Measurements from ENCODE around the gene TK2.

TK2 gene

GRCh38 chr16:66529475-66529874 lies 20.4 kb downstream of the TK2 start:
- no peak overlapping the region for H3K4me3 ChIP-seq (ENCODE audit: low read length)
- no peak overlapping the region for H2AFZ ChIP-seq (ENCODE audit: low read depth, low read length)
- peaks cover 62% of the 10 kb centered on the region for H3K36me3 ChIP-seq (ENCODE audit: insufficient read depth, low read length)
- H3K4me1 ChIP-seq (ENCODE audit: insufficient read depth, low read length): no peaks in the 10 kb centered on the region
- H3K27me3 ChIP-seq (ENCODE audit: insufficient read depth, low read length): no peaks in the 10 kb centered on the region
- no peaks in the 10 kb centered on the region for H3K9me3 ChIP-seq (ENCODE audit: low read length)

GRCh38 chr16:66528294-66528693 lies 21.6 kb downstream of the TK2 start:
- no peaks in the 10 kb centered on the region for H3K9me3 ChIP-seq (ENCODE audit: low read length)
- H2AFZ ChIP-seq (ENCODE audit: low read depth, low read length): no peak overlapping the region
- H3K36me3 ChIP-seq (ENCODE audit: insufficient read depth, low read length): peaks cover 58% of the 10 kb centered on the region
- H3K4me1 ChIP-seq (ENCODE audit: insufficient read depth, low read length): no peaks in the 10 kb centered on the region
- H3K27me3 ChIP-seq (ENCODE audit: insufficient read depth, low read length): no peaks in the 10 kb centered on the region
- no peak overlapping the region for H3K4me3 ChIP-seq (ENCODE audit: low read length)

- Histone ChIP-seq H3K4me3 (ENCODE audit: low read length) (no peak overlapping the region), H3K9me3 (ENCODE audit: low read length) (no peaks in the 10 kb centered on the region), H3K36me3 (ENCODE audit: insufficient read depth, low read length) (peaks cover 52% of the 10 kb centered on the region), H3K4me1 (ENCODE audit: insufficient read depth, low read length) (no peaks in the 10 kb centered on the region), H2AFZ (ENCODE audit: low read depth, low read length) (no peak overlapping the region), H3K27me3 (ENCODE audit: insufficient read depth, low read length) (no peaks in the 10 kb centered on the region)
Observed at GRCh38 chr16:66525396-66526180, 24.3 kb downstream of the TK2 start.

- Histone ChIP-seq H3K4me3 (ENCODE audit: low read length) (no peak overlapping the region), H3K27me3 (ENCODE audit: insufficient read depth, low read length) (no peaks in the 10 kb centered on the region), H2AFZ (ENCODE audit: low read depth, low read length) (no peak overlapping the region), H3K9me3 (ENCODE audit: low read length) (no peaks in the 10 kb centered on the region), H3K4me1 (ENCODE audit: insufficient read depth, low read length) (no peaks in the 10 kb centered on the region), H3K36me3 (ENCODE audit: insufficient read depth, low read length) (peaks cover 44% of the 10 kb centered on the region)
Observed at GRCh38 chr16:66524601-66525164, 25.2 kb downstream of the TK2 start.

GRCh38 chr16:66523861-66524354 lies 26.0 kb downstream of the TK2 start:
- H3K4me3 ChIP-seq (ENCODE audit: low read length): no peak overlapping the region
- H3K9me3 ChIP-seq (ENCODE audit: low read length): no peaks in the 10 kb centered on the region
- no peaks in the 10 kb centered on the region for H3K27me3 ChIP-seq (ENCODE audit: insufficient read depth, low read length)
- H3K4me1 ChIP-seq (ENCODE audit: insufficient read depth, low read length): no peaks in the 10 kb centered on the region
- H3K36me3 ChIP-seq (ENCODE audit: insufficient read depth, low read length): peaks cover 37% of the 10 kb centered on the region
- H2AFZ ChIP-seq (ENCODE audit: low read depth, low read length): no peak overlapping the region

- H3K9me3 ChIP-seq (ENCODE audit: low read length): no peaks in the 10 kb centered on the region
- H3K27me3 ChIP-seq (ENCODE audit: insufficient read depth, low read length): no peaks in the 10 kb centered on the region
- no peak overlapping the region for H3K4me3 ChIP-seq (ENCODE audit: low read length)
- H2AFZ ChIP-seq (ENCODE audit: low read depth, low read length): no peak overlapping the region
- peaks cover 2% of the 10 kb centered on the region for H3K4me1 ChIP-seq (ENCODE audit: insufficient read depth, low read length)
- peaks cover 28% of the 10 kb centered on the region for H3K36me3 ChIP-seq (ENCODE audit: insufficient read depth, low read length)
Observed at GRCh38 chr16:66522816-66523590, 26.9 kb downstream of the TK2 start.

GRCh38 chr16:66521951-66522771 lies 27.8 kb downstream of the TK2 start:
- no peak overlapping the region for H3K4me3 ChIP-seq (ENCODE audit: low read length)
- peaks cover 10% of the 10 kb centered on the region for H3K4me1 ChIP-seq (ENCODE audit: insufficient read depth, low read length)
- no peak overlapping the region for H2AFZ ChIP-seq (ENCODE audit: low read depth, low read length)
- no peaks in the 10 kb centered on the region for H3K27me3 ChIP-seq (ENCODE audit: insufficient read depth, low read length)
- peaks cover 22% of the 10 kb centered on the region for H3K36me3 ChIP-seq (ENCODE audit: insufficient read depth, low read length)
- H3K9me3 ChIP-seq (ENCODE audit: low read length): no peaks in the 10 kb centered on the region

- Histone ChIP-seq H3K36me3 (ENCODE audit: insufficient read depth, low read length) (peaks cover 15% of the 10 kb centered on the region), H3K9me3 (ENCODE audit: low read length) (no peaks in the 10 kb centered on the region), H2AFZ (ENCODE audit: low read depth, low read length) (no peak overlapping the region), H3K27me3 (ENCODE audit: insufficient read depth, low read length) (no peaks in the 10 kb centered on the region), H3K4me3 (ENCODE audit: low read length) (no peak overlapping the region), H3K4me1 (ENCODE audit: insufficient read depth, low read length) (peaks cover 18% of the 10 kb centered on the region)
Observed at GRCh38 chr16:66521252-66521713, 28.6 kb downstream of the TK2 start.

- Histone ChIP-seq H3K36me3 (ENCODE audit: insufficient read depth, low read length) (peaks cover 9% of the 10 kb centered on the region), H3K27me3 (ENCODE audit: insufficient read depth, low read length) (no peaks in the 10 kb centered on the region), H3K9me3 (ENCODE audit: low read length) (no peaks in the 10 kb centered on the region), H2AFZ (ENCODE audit: low read depth, low read length) (no peak overlapping the region), H3K4me3 (ENCODE audit: low read length) (no peak overlapping the region), H3K4me1 (ENCODE audit: insufficient read depth, low read length) (peaks cover 18% of the 10 kb centered on the region)
Observed at GRCh38 chr16:66520406-66521170, 29.3 kb downstream of the TK2 start.

- Histone ChIP-seq H2AFZ (ENCODE audit: low read depth, low read length) (no peak overlapping the region), H3K4me1 (ENCODE audit: insufficient read depth, low read length) (peaks cover 18% of the 10 kb centered on the region), H3K36me3 (ENCODE audit: insufficient read depth, low read length) (peaks cover 3% of the 10 kb centered on the region), H3K27me3 (ENCODE audit: insufficient read depth, low read length) (no peaks in the 10 kb centered on the region), H3K9me3 (ENCODE audit: low read length) (no peaks in the 10 kb centered on the region), H3K4me3 (ENCODE audit: low read length) (no peak overlapping the region)
Observed at GRCh38 chr16:66519482-66520373, 30.2 kb downstream of the TK2 start.

GRCh38 chr16:66517586-66518263 lies 32.2 kb downstream of the TK2 start:
- H3K9me3 ChIP-seq (ENCODE audit: low read length): no peaks in the 10 kb centered on the region
- peaks cover 18% of the 10 kb centered on the region for H3K4me1 ChIP-seq (ENCODE audit: insufficient read depth, low read length)
- H3K4me3 ChIP-seq (ENCODE audit: low read length): no peak overlapping the region
- no peaks in the 10 kb centered on the region for H3K27me3 ChIP-seq (ENCODE audit: insufficient read depth, low read length)
- H3K36me3 ChIP-seq (ENCODE audit: insufficient read depth, low read length): no peaks in the 10 kb centered on the region
- H2AFZ ChIP-seq (ENCODE audit: low read depth, low read length): no peak overlapping the region
